Neuronal stem cell (in vitro differentiated cells): ENCODE results near the gene SPATA9.

ENCODE experiments used
- DNase-seq: peaks from one replicate; pipeline ENCODE4 v3.0.0-alpha.2; 2013; ENCODE audit warnings: low spot score
- H2AFZ ChIP-seq: one replicate; pipeline ENCODE4 v1.6.1; 2013; ENCODE audit warnings: mild to moderate bottlenecking, low read length, inconsistent platforms
- H2AK5ac ChIP-seq: 2 replicates; pipeline ENCODE4 v1.6.1; 2013; ENCODE audit warnings: low read depth, mild to moderate bottlenecking, inconsistent platforms, low read length, moderate library complexity, mixed read lengths
- H2BK120ac ChIP-seq: 2 replicates; pipeline ENCODE4 v1.6.1; 2013; ENCODE audit warnings: low read depth, mild to moderate bottlenecking, inconsistent platforms, low read length, moderate library complexity, mixed read lengths
- H2BK12ac ChIP-seq: one replicate; pipeline ENCODE4 v1.6.1; 2013; ENCODE audit warnings: low read length, inconsistent platforms
- H2BK15ac ChIP-seq: 2 replicates; pipeline ENCODE4 v1.6.1; 2013; ENCODE audit warnings: mild to moderate bottlenecking, low read length, inconsistent platforms, mixed read lengths
- H2BK5ac ChIP-seq: one replicate; pipeline ENCODE4 v1.6.1; 2013; ENCODE audit warnings: inconsistent platforms, mild to moderate bottlenecking, low read length, moderate library complexity
- H3K14ac ChIP-seq: one replicate; pipeline ENCODE4 v1.6.1; 2013; ENCODE audit warnings: low read length, inconsistent platforms
- H3K18ac ChIP-seq: 2 replicates; pipeline ENCODE4 v1.6.1; 2013; ENCODE audit warnings: low read length, inconsistent platforms
- H3K23ac ChIP-seq: 2 replicates; pipeline ENCODE4 v1.6.1; 2013; ENCODE audit warnings: low read depth, mild to moderate bottlenecking, mixed read lengths, low read length, inconsistent platforms; ENCODE audit not compliant: poor library complexity
- H3K27ac ChIP-seq: replicated peaks from 3 replicates; pipeline ENCODE4 v1.5.1; 2013; ENCODE audit warnings: low read length, inconsistent platforms
- H3K27me3 ChIP-seq, 3 experiments: 2 replicates each; pipeline ENCODE4 v1.6.1; 2013; ENCODE audit warnings: low read length in 3 of 3, mild to moderate bottlenecking in 2 of 3, inconsistent platforms in 1 of 3, low read depth in 1 of 3, mixed read lengths in 1 of 3, moderate library complexity in 1 of 3; ENCODE audit not compliant: control insufficient read depth in 3 of 3, insufficient read depth in 3 of 3
- H3K36me3 ChIP-seq, 2 donors: replicated peaks in 1 of 2; 2 replicates each; pipeline ENCODE4 v1.6.1; 2013; ENCODE audit warnings: low read length in 2 of 2; ENCODE audit not compliant: control insufficient read depth in 2 of 2, insufficient read depth in 2 of 2
- H3K4ac ChIP-seq: 2 replicates; pipeline ENCODE4 v1.6.1; 2013; ENCODE audit warnings: inconsistent platforms, mild to moderate bottlenecking, low read length, moderate library complexity
- H3K4me1 ChIP-seq, 2 donors: 1 replicate in 1 of 2; 2 replicates in 1 of 2; pipeline ENCODE4 v1.6.1; 2013; ENCODE audit warnings: low read length in 2 of 2, low read depth in 1 of 2; ENCODE audit not compliant: control insufficient read depth in 2 of 2, insufficient read depth in 1 of 2
- H3K4me2 ChIP-seq: one replicate; pipeline ENCODE4 v1.6.1; 2013; ENCODE audit warnings: mild to moderate bottlenecking, low read length, inconsistent platforms; ENCODE audit not compliant: insufficient read depth, poor library complexity, severe bottlenecking
- H3K4me3 ChIP-seq, 2 donors: 2 replicates each; pipeline ENCODE4 v1.5.1; 2013; ENCODE audit warnings: low read length in 2 of 2, mild to moderate bottlenecking in 2 of 2, inconsistent platforms in 1 of 2, moderate library complexity in 1 of 2
- H3K79me1 ChIP-seq: one replicate; pipeline ENCODE4 v1.6.1; 2013; ENCODE audit warnings: low read depth, mild to moderate bottlenecking, inconsistent platforms, low read length, moderate library complexity
- H3K9ac ChIP-seq: one replicate; pipeline ENCODE4 v1.6.1; 2013; ENCODE audit warnings: mild to moderate bottlenecking, low read depth, low read length, inconsistent platforms; ENCODE audit not compliant: poor library complexity
- H3K9me3 ChIP-seq, 2 donors: replicated peaks in 1 of 2; 2 replicates each; pipeline versions ENCODE3 to v1.6.1; 2013; ENCODE audit warnings: low read length in 2 of 2, mild to moderate bottlenecking in 2 of 2, inconsistent platforms in 1 of 2, low read depth in 1 of 2, mixed read lengths in 1 of 2, moderate library complexity in 1 of 2; ENCODE audit not compliant: control insufficient read depth in 2 of 2, insufficient read depth in 1 of 2
- H4K8ac ChIP-seq: one replicate; pipeline ENCODE4 v1.6.1; 2013; ENCODE audit warnings: low read depth, mild to moderate bottlenecking, inconsistent platforms, low read length, moderate library complexity
- H4K91ac ChIP-seq: one replicate; pipeline ENCODE4 v1.6.1; 2013; ENCODE audit warnings: low read length, low read depth, mild to moderate bottlenecking, inconsistent platforms; ENCODE audit not compliant: poor library complexity
- WGBS, 2 donors: extraction: QIAGEN DNeasy Blood & Tissue Kit; methylation state at CpG; one replicate each; pipeline ENCODE4 v1.1.7; 2013; ENCODE audit warnings: missing lambda C conversion rate in 2 of 2, mixed read lengths in 1 of 2; ENCODE audit not compliant: insufficient read length in 2 of 2, insufficient replicate concordance in 1 of 2; ENCODE audit errors: extremely low coverage in 2 of 2; 5-methylcytosine and 5-hydroxymethylcytosine counted together

Gene SPATA9

DNA sequence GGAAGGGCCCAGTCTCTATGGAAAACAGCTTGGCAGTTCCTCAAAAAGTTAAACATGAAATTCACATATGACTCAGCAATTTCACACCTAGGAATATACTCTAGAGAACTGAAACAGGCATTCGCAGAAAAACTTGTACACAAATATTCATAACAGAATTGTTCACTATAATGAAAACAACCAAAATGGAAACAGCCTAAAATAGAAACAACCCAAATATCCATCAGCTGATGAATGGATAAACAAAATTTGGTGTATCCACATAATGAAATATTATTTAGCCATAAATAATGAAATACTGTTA, 67.7 kb downstream of the SPATA9 start:
- Histone ChIP-seq H2BK12ac (no peak overlapping the region), H3K27me3 (peaks cover 2 to 34% (median 16%) of the 10 kb centered on the region in 3 experiments), H2BK120ac (no peak overlapping the region), H2BK5ac (no peak overlapping the region), H4K8ac (no peak overlapping the region), H3K27ac (no peak overlapping the region), H3K4me3 (no peak overlapping the region), H2AK5ac (no peak overlapping the region), H3K23ac (no peak overlapping the region), H3K9ac (no peak overlapping the region), H3K4me1 (peaks cover 4 to 5% of the 10 kb centered on the region in 2 donors), H3K9me3 (peaks cover 2 to 12% of the 10 kb centered on the region in 2 donors), H2BK15ac (no peak overlapping the region), H3K4ac (no peak overlapping the region), H3K36me3 (no peaks in the 10 kb centered on the region), H3K79me1 (no peaks in the 10 kb centered on the region), H3K4me2 (no peak overlapping the region), H4K91ac (no peak overlapping the region), H3K14ac (no peak overlapping the region), H2AFZ (no peak overlapping the region), H3K18ac (no peak overlapping the region)
- no peak for DNase-seq
- WGBS, 2 donors = no CpG with 5 or more reads among the region's 1 CpG

GRCh38 chr5:95613514-95613913, 69.3 kb downstream of the SPATA9 start:
- no peaks in the 10 kb centered on the region for H3K79me1 ChIP-seq
- H3K23ac ChIP-seq = no peak overlapping the region
- H3K4me3 ChIP-seq = no peak overlapping the region
- H3K4me2 ChIP-seq = no peak overlapping the region
- no peak overlapping the region for H3K18ac ChIP-seq
- no peak overlapping the region for H2BK15ac ChIP-seq
- H3K9ac ChIP-seq = no peak overlapping the region
- no peak overlapping the region for H2BK12ac ChIP-seq
- H3K4ac ChIP-seq = no peak overlapping the region
- no peak overlapping the region for H2AFZ ChIP-seq
- no peak overlapping the region for H2AK5ac ChIP-seq
- peaks cover 0 to 18% (median under 1%) of the 10 kb centered on the region in 3 experiments for H3K27me3 ChIP-seq
- H3K9me3 ChIP-seq = peaks cover 2 to 7% of the 10 kb centered on the region in 2 donors
- no peak overlapping the region for H4K8ac ChIP-seq
- H2BK5ac ChIP-seq = no peak overlapping the region
- no peak overlapping the region for H2BK120ac ChIP-seq
- no peaks in the 10 kb centered on the region for H3K36me3 ChIP-seq
- no peak overlapping the region for H4K91ac ChIP-seq
- no CpG with 5 or more reads among the region's 1 CpG for WGBS, 2 donors
- H3K4me1 ChIP-seq = no peaks in the 10 kb centered on the region
- no peak for DNase-seq
- H3K27ac ChIP-seq = no peak overlapping the region
- no peak overlapping the region for H3K14ac ChIP-seq

DNA sequence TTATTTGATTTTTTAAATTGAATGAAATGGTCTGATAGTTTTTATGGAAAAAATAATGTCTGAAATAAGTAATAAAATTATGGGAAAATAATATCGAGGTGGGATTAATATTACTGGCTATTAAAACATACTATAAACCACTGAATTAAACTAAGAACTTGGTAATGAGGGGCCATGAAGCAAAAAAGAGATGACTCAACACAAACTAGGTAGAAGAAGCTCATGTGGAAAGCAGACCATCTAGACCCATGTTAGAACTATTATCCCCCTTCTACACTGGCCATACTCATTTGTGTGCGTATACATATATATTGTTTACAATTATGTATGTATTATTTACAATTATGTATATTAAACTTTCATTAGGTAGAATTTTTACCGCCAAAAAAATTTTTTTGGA, 71.4 kb downstream of the SPATA9 start:
- no peak for DNase-seq
- Histone ChIP-seq H3K79me1 (no peaks in the 10 kb centered on the region), H3K27me3 (no peaks in the 10 kb centered on the region), H4K91ac (no peak overlapping the region), H3K4me1 (no peaks in the 10 kb centered on the region), H3K4me3 (no peak overlapping the region), H2BK15ac (no peak overlapping the region), H3K4ac (no peak overlapping the region), H2AFZ (no peak overlapping the region), H3K14ac (no peak overlapping the region), H2AK5ac (no peak overlapping the region), H3K27ac (no peak overlapping the region), H2BK5ac (no peak overlapping the region), H3K36me3 (no peaks in the 10 kb centered on the region), H2BK120ac (no peak overlapping the region), H4K8ac (no peak overlapping the region), H3K23ac (no peak overlapping the region), H3K9me3 (peaks cover 2 to 3% of the 10 kb centered on the region in 2 donors), H3K9ac (no peak overlapping the region), H3K18ac (no peak overlapping the region), H2BK12ac (no peak overlapping the region), H3K4me2 (no peak overlapping the region)
- no CpG with 5 or more reads among the region's 3 CpGs for WGBS, 2 donors

DNA sequence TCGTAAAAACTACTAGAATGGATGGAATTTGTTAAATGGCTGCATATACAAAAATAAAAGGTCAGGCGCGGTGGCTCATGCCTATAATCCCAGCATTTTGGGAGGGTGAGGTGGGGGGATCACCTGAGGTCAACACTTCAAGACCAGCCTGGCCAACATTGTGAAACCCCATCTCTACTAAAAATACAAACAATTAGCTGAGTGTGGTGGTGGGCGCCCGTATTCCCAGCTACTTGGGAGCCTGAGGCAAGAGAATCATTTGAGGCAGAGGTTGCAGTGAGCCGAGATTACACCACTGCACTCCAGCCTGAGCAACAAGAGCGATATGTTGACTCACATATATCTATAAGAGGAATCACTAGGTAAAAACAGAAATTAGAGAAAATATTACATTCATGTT, 72.2 kb downstream of the SPATA9 start:
- no peak overlapping the region for H2BK5ac ChIP-seq
- no peak overlapping the region for H3K27ac ChIP-seq
- no peak overlapping the region for H3K18ac ChIP-seq
- no peak overlapping the region for H3K4ac ChIP-seq
- no peak overlapping the region for H4K91ac ChIP-seq
- H4K8ac ChIP-seq = no peak overlapping the region
- H2BK12ac ChIP-seq = no peak overlapping the region
- no peaks in the 10 kb centered on the region for H3K27me3 ChIP-seq
- no peaks in the 10 kb centered on the region for H3K79me1 ChIP-seq
- H2AK5ac ChIP-seq = no peak overlapping the region
- H3K4me3 ChIP-seq = no peak overlapping the region
- H2AFZ ChIP-seq = no peak overlapping the region
- H3K14ac ChIP-seq = no peak overlapping the region
- no peak overlapping the region for H2BK15ac ChIP-seq
- no peak for DNase-seq
- peaks cover 2 to 3% of the 10 kb centered on the region in 2 donors for H3K9me3 ChIP-seq
- no peak overlapping the region for H3K4me2 ChIP-seq
- no peak overlapping the region for H3K9ac ChIP-seq
- H3K36me3 ChIP-seq = no peaks in the 10 kb centered on the region
- no peak overlapping the region for H2BK120ac ChIP-seq
- no peak overlapping the region for H3K23ac ChIP-seq
- no peaks in the 10 kb centered on the region for H3K4me1 ChIP-seq
- WGBS, 2 donors = no CpG with 5 or more reads among the region's 7 CpGs
